Placental epithelial cell (primary cell): ENCODE data around the gene ITGB3. TPM values are rescaled to one million over a fixed set of nuclear protein-coding genes. Genes with fewer than 3 reads are reported as not detected.

ENCODE experiments used
- small RNA-seq: library from RNA; depleted of rRNA; stranded (forward); fragments of <200 nt; gene quantifications from one replicate; pipeline ENCODE3, GENCODE V24; 2012
- total RNA-seq: library from RNA; depleted of rRNA; stranded (reverse); fragments of >200 nt; gene quantifications from 2 replicates; pipeline ENCODE4 v1.2.3, GENCODE V29; 2012

The ITGB3 gene
- total RNA-seq = 1.2 and 3.7 TPM in 2 replicates

GRCh38 chr17:47253541-47254402 is at the start of gene ITGB3:
ITGB3 (plus strand) TSS chr17:47253827; CDS start chr17:47253862, 35 bp downstream.

GRCh38 chr17:47208744-47209488 is 44.7 kb upstream of the ITGB3 start, which contains the start of gene MYL4:
MYL4 (plus strand) TSS chr17:47209348; CDS start chr17:47209423, 75 bp downstream.

GRCh38 chr17:47323382-47324223 is 70.0 kb downstream of the ITGB3 start, which contains the start of gene EFCAB13:
EFCAB13 (plus strand) TSS chr17:47323955; CDS start chr17:47328354, 4,399 bp downstream.

Small RNA genes lying within 50 kb of the gene (small RNA-seq; reads per million reads assigned to genes)
- not detected for gene RNU7-186P

Other genes with a start within 250 kb of the ITGB3 start
- gene CDC27, start 64.5 kb upstream of the ITGB3 start, total RNA-seq = 37.3 and 80.1 TPM in 2 replicates
- gene MYL4, start 44.5 kb upstream of the ITGB3 start, total RNA-seq = 0.22 and 1.2 TPM in 2 replicates
- 3.5 and 11.4 TPM in 2 replicates for gene EFCAB13, start 70.1 kb downstream of the ITGB3 start, total RNA-seq